Liver (tissue), 3 donors: Measurements from ENCODE around the gene SP4.

Source experiments
- GABPA ChIP-seq, 2 donors: IDR thresholded peaks in 1 of 2; conservative IDR thresholded peaks in 1 of 2; 2 replicates each; pipeline ENCODE4 v1.6.1; 2016; ENCODE audit warnings: antibody characterized with exemption in 2 of 2, mild to moderate bottlenecking in 1 of 2, moderate library complexity in 1 of 2
- TF ChIP-seq, protein P1 (sequence below): IDR thresholded peaks from 2 replicates; pipeline ENCODE4 v1.6.1; 2016; ENCODE audit warnings: antibody characterized with exemption
- TF ChIP-seq, protein P2 (sequence below): fragments of 150-350 bp; IDR thresholded peaks from 2 replicates; pipeline ENCODE4 v1.5.1; 2017; ENCODE audit warnings: improper control_type of control experiment, low read depth, low read length; ENCODE audit not compliant: missing input control
- donor health status: healthy.
- donor health status: healthy.

- TF ChIP-seq, protein P1, sequence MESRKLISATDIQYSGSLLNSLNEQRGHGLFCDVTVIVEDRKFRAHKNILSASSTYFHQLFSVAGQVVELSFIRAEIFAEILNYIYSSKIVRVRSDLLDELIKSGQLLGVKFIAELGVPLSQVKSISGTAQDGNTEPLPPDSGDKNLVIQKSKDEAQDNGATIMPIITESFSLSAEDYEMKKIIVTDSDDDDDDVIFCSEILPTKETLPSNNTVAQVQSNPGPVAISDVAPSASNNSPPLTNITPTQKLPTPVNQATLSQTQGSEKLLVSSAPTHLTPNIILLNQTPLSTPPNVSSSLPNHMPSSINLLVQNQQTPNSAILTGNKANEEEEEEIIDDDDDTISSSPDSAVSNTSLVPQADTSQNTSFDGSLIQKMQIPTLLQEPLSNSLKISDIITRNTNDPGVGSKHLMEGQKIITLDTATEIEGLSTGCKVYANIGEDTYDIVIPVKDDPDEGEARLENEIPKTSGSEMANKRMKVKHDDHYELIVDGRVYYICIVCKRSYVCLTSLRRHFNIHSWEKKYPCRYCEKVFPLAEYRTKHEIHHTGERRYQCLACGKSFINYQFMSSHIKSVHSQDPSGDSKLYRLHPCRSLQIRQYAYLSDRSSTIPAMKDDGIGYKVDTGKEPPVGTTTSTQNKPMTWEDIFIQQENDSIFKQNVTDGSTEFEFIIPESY: no peak
- TF ChIP-seq, protein P2, sequence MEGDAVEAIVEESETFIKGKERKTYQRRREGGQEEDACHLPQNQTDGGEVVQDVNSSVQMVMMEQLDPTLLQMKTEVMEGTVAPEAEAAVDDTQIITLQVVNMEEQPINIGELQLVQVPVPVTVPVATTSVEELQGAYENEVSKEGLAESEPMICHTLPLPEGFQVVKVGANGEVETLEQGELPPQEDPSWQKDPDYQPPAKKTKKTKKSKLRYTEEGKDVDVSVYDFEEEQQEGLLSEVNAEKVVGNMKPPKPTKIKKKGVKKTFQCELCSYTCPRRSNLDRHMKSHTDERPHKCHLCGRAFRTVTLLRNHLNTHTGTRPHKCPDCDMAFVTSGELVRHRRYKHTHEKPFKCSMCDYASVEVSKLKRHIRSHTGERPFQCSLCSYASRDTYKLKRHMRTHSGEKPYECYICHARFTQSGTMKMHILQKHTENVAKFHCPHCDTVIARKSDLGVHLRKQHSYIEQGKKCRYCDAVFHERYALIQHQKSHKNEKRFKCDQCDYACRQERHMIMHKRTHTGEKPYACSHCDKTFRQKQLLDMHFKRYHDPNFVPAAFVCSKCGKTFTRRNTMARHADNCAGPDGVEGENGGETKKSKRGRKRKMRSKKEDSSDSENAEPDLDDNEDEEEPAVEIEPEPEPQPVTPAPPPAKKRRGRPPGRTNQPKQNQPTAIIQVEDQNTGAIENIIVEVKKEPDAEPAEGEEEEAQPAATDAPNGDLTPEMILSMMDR: no peak
- TF ChIP-seq GABPA (IDR thresholded peaks at IDR 0.05 in 1 of 2, conservative IDR thresholded peaks at IDR 0.05 in 1 of 2): no peak
Measured at GRCh38 chr7:21454182-21454581, 26.3 kb downstream of the SP4 start.
